HG03103 (cell line): Measurements from ENCODE around the gene RYR3.

ENCODE experiments used
- ATAC-seq: cut with Tn5 transposase; IDR thresholded peaks from one replicate; pipeline ENCODE4 v1.9.1; 2021; ENCODE audit warnings: low read depth; ENCODE audit not compliant: unreplicated experiment

The RYR3 gene

GRCh38 chr15:33494306-33494705 lies 183.5 kb downstream of the RYR3 start:
- ATAC-seq: no peak

GRCh38 chr15:33500432-33501195 lies 189.8 kb downstream of the RYR3 start:
- no peak for ATAC-seq

- no peak for ATAC-seq
Observed at GRCh38 chr15:33503681-33504080, 192.9 kb downstream of the RYR3 start.

- ATAC-seq: no peak
Observed at GRCh38 chr15:33506781-33507296, 196.1 kb downstream of the RYR3 start.

- ATAC-seq: no peak
Observed at GRCh38 chr15:33508703-33509102, 197.9 kb downstream of the RYR3 start.

- ATAC-seq: no peak
Observed at GRCh38 chr15:33515121-33515520, 204.4 kb downstream of the RYR3 start.

- ATAC-seq: no peak
Observed at GRCh38 chr15:33516563-33516962, 205.8 kb downstream of the RYR3 start.

GRCh38 chr15:33517944-33518343 lies 207.2 kb downstream of the RYR3 start:
- no peak for ATAC-seq

GRCh38 chr15:33518421-33518820 lies 207.7 kb downstream of the RYR3 start:
- no peak for ATAC-seq

- no peak for ATAC-seq
Observed at GRCh38 chr15:33524274-33524673, 213.5 kb downstream of the RYR3 start.

- ATAC-seq: no peak
Observed at GRCh38 chr15:33526532-33526931, 215.8 kb downstream of the RYR3 start.

GRCh38 chr15:33533197-33533596 lies 222.4 kb downstream of the RYR3 start:
- ATAC-seq: no peak

- ATAC-seq: no peak
Observed at GRCh38 chr15:33534642-33535041, 223.9 kb downstream of the RYR3 start.

GRCh38 chr15:33535135-33535534 lies 224.4 kb downstream of the RYR3 start:
- no peak for ATAC-seq

- ATAC-seq: no peak
Observed at GRCh38 chr15:33539825-33540573, 229.2 kb downstream of the RYR3 start.

- ATAC-seq: no peak
Observed at GRCh38 chr15:33543957-33544356, 233.2 kb downstream of the RYR3 start.

- ATAC-seq: no peak
Observed at GRCh38 chr15:33545866-33546265, 235.1 kb downstream of the RYR3 start.

GRCh38 chr15:33547876-33548275 lies 237.1 kb downstream of the RYR3 start:
- ATAC-seq: no peak

GRCh38 chr15:33551860-33552259 lies 241.1 kb downstream of the RYR3 start:
- no peak for ATAC-seq

GRCh38 chr15:33553157-33553556 lies 242.4 kb downstream of the RYR3 start:
- ATAC-seq: no peak

GRCh38 chr15:33559207-33559890 lies 248.6 kb downstream of the RYR3 start:
- no peak for ATAC-seq
